Gastroesophageal sphincter (tissue), 3 donors: Measurements from ENCODE around the gene DGUOK.

ENCODE experiments used
- CTCF ChIP-seq, 4 experiments: fragments of 200-600 bp in 2 of 4; fragments of 450-650 bp in 2 of 4; sonication (generic) in 1 of 4; IDR thresholded peaks; one replicate each; pipeline ENCODE4 v1.5.1; 2017 to 2019; ENCODE audit warnings: antibody characterized with exemption in 4 of 4, mild to moderate bottlenecking in 2 of 4, moderate library complexity in 2 of 4
- POLR2A ChIP-seq, 2 donors: fragments of 450-650 bp; IDR thresholded peaks; one replicate each; pipeline ENCODE4 v1.6.1; 2017; ENCODE audit warnings: antibody characterized with exemption in 2 of 2, mild to moderate bottlenecking in 2 of 2, moderate library complexity in 1 of 2

DNA sequence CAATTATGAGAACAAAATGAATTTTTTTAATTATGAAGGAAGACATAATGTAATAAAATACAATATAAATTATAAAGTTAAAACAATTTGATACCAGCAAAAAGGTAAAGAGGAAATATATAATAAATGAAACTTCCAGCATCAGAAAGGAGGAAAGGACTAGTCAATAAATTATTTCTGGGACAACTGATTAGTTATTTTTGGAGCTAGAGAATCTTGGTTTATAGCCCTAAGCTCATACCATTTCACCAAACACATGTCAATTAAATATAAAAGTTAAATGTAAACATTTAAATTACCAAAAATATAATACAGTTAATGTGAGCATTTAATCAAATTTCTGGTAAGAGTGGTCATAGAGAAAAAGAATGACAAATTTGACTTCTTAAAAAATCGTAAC, 21.7 kb upstream of the DGUOK start:
- TF ChIP-seq CTCF (IDR thresholded peaks at IDR 0.05): no peak
- no peak for TF ChIP-seq POLR2A (IDR thresholded peaks at IDR 0.05)
